Lower leg skin (tissue), 4 donors: ENCODE results near the gene P4HA2. TPM values are rescaled to one million over a fixed set of nuclear protein-coding genes. Genes with fewer than 3 reads are reported as not detected.

ENCODE experiments used
- DNase-seq, 2 donors: peaks; one replicate each; pipeline ENCODE4 v3.0.0-alpha.2; 2019; ENCODE audit warnings: low spot score in 2 of 2
- H3K4me3 ChIP-seq: fragments of 200-600 bp; sonication (generic); 2 replicates; pipeline ENCODE4 v1.5.1; 2017; ENCODE audit warnings: mild to moderate bottlenecking, low read depth; ENCODE audit not compliant: poor library complexity, severe bottlenecking
- CTCF ChIP-seq, 3 donors: fragments of 450-650 bp; IDR thresholded peaks; one replicate each; pipeline ENCODE4 v1.5.1; 2016; ENCODE audit warnings: antibody characterized with exemption in 3 of 3, mild to moderate bottlenecking in 3 of 3, moderate library complexity in 2 of 3
- POLR2A ChIP-seq, 2 donors: fragments of 450-650 bp; IDR thresholded peaks; one replicate each; pipeline ENCODE4 v1.6.1; 2016 to 2017; ENCODE audit warnings: antibody characterized with exemption in 2 of 2, mild to moderate bottlenecking in 1 of 2, moderate library complexity in 1 of 2
- WGBS, 2 donors: methylation state at CpG; one replicate each; pipeline ENCODE4 v1.1.5; 2018; 5-methylcytosine and 5-hydroxymethylcytosine counted together
- intact Hi-C: fragments of 100-400 bp; cut with DNase I; formaldehyde crosslinking; loops from one replicate; pipeline ENCODE4 v1.15.0; 2023; ENCODE audit warnings: low total_unique reads
- total RNA-seq, 4 donors: library from RNA; depleted of rRNA; stranded (reverse); fragments of >200 nt; gene quantifications; one replicate each; pipeline ENCODE4 v1.1.0, GENCODE V29; 2016

Gene P4HA2
- total RNA-seq, 4 donors from 2014 or later: 18.0 to 40.5 (median 26.7) TPM

- intact Hi-C loops: no loop called here
- peak in 1 of 2 donors; percentile 12 for DNase-seq
- TF ChIP-seq CTCF (IDR thresholded peaks at IDR 0.05) (no peak), POLR2A (IDR thresholded peaks at IDR 0.05) (no peak)
- 94 to 97% methylated on average over 3 of the region's 3 CpGs for WGBS, 2 donors
- no peak overlapping the region for H3K4me3 ChIP-seq
Observed at GRCh38 chr5:132269635-132270334, 42.1 kb upstream of the P4HA2 start.

GRCh38 chr5:132268769-132269551 lies 41.3 kb upstream of the P4HA2 start:
- intact Hi-C loops: no loop called here
- peak; percentile 14 to 85 for DNase-seq
- TF ChIP-seq CTCF (IDR thresholded peaks at IDR 0.05) (no peak), POLR2A (IDR thresholded peaks at IDR 0.05) (no peak)
- no peak overlapping the region for H3K4me3 ChIP-seq
- WGBS, 2 donors: 51 to 71% methylated on average over 7 to 8 of the region's 8 CpGs

- H3K4me3 ChIP-seq: no peak overlapping the region
- peak; percentile 19 to 83 for DNase-seq
- WGBS, 2 donors: 37 to 62% methylated on average over 6 of the region's 6 CpGs
- intact Hi-C loops: no loop called here
- TF ChIP-seq POLR2A (IDR thresholded peaks at IDR 0.05) (no peak), CTCF (IDR thresholded peaks at IDR 0.05) (no peak)
Observed at GRCh38 chr5:132267931-132268768, 40.5 kb upstream of the P4HA2 start.

- TF ChIP-seq CTCF (IDR thresholded peaks at IDR 0.05): no peak
- no peak overlapping the region for H3K4me3 ChIP-seq
- intact Hi-C loops: no loop called here
- peak; percentile 12 to 69 for DNase-seq
Observed at GRCh38 chr5:132267166-132267739, 39.6 kb upstream of the P4HA2 start.

GRCh38 chr5:132266836-132267160 lies 39.1 kb upstream of the P4HA2 start:
- intact Hi-C loops: no loop called here
- no peak overlapping the region for H3K4me3 ChIP-seq
- DNase-seq: no peak
- no peak for TF ChIP-seq CTCF (IDR thresholded peaks at IDR 0.05)
- TF ChIP-seq POLR2A (IDR thresholded peaks at IDR 0.05): no peak
- WGBS, 2 donors: 100% methylated on average over 1 of the region's 1 CpG
